ENCODE data around the gene GAB3.
"Not testable (repeated sequence)": the region's sequence is repeated elsewhere in the genome, so short reads cannot be mapped to it uniquely, and the experiment has no call there.

The GAB3 gene

GRCh38 chrX:154652311-154653047 is 98.4 kb downstream of the GAB3 start:
- H3K4me1 Mint-ChIP-seq (ENCODE audit: low read depth) = no peaks in the 10 kb centered on the region
- H3K4me3 Mint-ChIP-seq = no peak overlapping the region
- no peak for DNase-seq (ENCODE audit: low spot score)
- H3K9me3 Mint-ChIP-seq = no peaks in the 10 kb centered on the region
- H3K27me3 Mint-ChIP-seq (ENCODE audit: low read depth) = no peaks in the 10 kb centered on the region
- no peaks in the 10 kb centered on the region for H3K36me3 Mint-ChIP-seq (ENCODE audit: low read depth)
- H3K27ac Mint-ChIP-seq = no peak overlapping the region

DNA sequence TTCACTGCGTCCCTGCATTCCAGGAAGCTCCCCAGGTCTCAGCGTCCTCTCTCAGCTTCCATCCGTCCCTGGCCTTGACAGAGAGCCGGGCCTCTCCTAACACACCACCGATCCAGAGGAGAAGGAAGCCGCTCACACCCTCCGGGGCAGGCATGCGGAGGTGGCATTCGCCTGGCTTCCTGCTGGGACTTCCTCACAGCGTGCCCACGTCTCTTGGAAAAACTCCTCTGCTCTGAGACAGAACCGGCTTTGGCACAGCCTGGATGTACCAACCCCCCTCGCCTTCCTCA is 100.7 kb downstream of the GAB3 start:
- Mint-ChIP-seq H3K27ac (no peak overlapping the region), H3K4me1 (ENCODE audit: low read depth) (no peaks in the 10 kb centered on the region), H3K36me3 (ENCODE audit: low read depth) (no peaks in the 10 kb centered on the region), H3K9me3 (no peaks in the 10 kb centered on the region), H3K27me3 (ENCODE audit: low read depth) (no peaks in the 10 kb centered on the region), H3K4me3 (no peak overlapping the region)
- no peak for DNase-seq (ENCODE audit: low spot score)

GRCh38 chrX:154649503-154650220 is 101.2 kb downstream of the GAB3 start:
- Mint-ChIP-seq H3K9me3 (no peaks in the 10 kb centered on the region), H3K27ac (no peak overlapping the region), H3K27me3 (ENCODE audit: low read depth) (no peaks in the 10 kb centered on the region), H3K4me3 (no peak overlapping the region), H3K4me1 (ENCODE audit: low read depth) (no peaks in the 10 kb centered on the region), H3K36me3 (ENCODE audit: low read depth) (no peaks in the 10 kb centered on the region)
- DNase-seq (ENCODE audit: low spot score) = no peak

GRCh38 chrX:154648931-154649330 is 101.9 kb downstream of the GAB3 start:
- no peaks in the 10 kb centered on the region for H3K9me3 Mint-ChIP-seq
- H3K27me3 Mint-ChIP-seq (ENCODE audit: low read depth) = no peaks in the 10 kb centered on the region
- DNase-seq (ENCODE audit: low spot score) = no peak
- H3K4me1 Mint-ChIP-seq (ENCODE audit: low read depth) = no peaks in the 10 kb centered on the region
- no peak overlapping the region for H3K27ac Mint-ChIP-seq
- H3K36me3 Mint-ChIP-seq (ENCODE audit: low read depth) = no peaks in the 10 kb centered on the region
- no peak overlapping the region for H3K4me3 Mint-ChIP-seq

DNA sequence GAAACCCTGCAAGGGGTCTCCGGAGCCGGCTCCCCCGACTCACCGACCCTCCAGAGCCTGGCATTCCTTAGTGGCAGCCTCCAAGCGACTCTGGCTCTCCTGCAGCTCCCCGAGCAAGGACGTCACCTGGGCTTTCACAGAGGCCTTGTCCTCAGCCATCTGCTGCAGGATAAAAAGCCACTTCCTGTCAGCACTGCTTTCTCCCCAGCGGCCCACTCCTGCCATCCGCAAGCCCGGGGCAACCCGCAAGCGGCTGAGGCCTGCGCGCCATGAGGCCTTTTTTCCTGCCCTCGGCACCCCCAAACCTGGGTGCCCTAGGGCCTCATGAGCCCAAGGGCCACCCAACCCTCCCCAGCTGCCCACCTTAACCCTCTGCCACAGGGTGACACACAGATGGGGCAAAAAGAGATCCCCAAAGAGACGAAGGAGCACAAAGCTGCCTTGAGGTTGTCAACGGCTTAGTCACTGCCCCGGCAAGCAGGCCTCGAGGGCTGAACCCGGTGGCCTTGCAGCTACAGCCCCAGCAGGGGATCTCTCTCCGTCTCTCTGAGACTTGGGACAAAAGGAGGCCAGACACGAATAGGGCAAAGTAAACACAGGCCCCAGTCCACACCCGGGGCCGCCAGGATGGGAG is 105.0 kb downstream of the GAB3 start:
- H3K9me3 Mint-ChIP-seq; H3K36me3 Mint-ChIP-seq (ENCODE audit: low read depth); H3K27me3 Mint-ChIP-seq (ENCODE audit: low read depth); H3K27ac Mint-ChIP-seq; H3K4me3 Mint-ChIP-seq; DNase-seq (ENCODE audit: low spot score); H3K4me1 Mint-ChIP-seq (ENCODE audit: low read depth): not testable (repeated sequence)

DNA sequence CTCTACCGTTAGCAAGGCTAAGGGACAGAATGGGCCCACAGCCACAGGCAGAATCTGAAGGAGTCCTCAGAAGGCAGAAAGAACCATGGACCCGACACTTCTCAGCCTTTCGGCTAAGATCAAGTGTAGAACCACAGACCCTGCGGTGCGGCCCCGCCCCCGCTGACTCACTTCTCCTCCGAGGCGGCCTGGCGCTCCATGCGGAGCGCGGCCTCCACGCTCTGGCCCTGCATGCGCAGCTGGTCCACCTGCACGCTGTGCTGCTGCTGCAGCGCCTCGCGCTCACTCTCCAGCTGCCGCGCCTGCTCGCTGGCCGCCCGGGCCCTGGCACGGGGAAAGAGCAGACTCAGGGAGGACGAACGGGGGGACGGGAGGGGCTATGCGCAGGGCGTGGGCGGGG is 107.2 kb downstream of the GAB3 start:
- not testable (repeated sequence) for H3K4me3 Mint-ChIP-seq; H3K9me3 Mint-ChIP-seq; DNase-seq (ENCODE audit: low spot score); H3K27ac Mint-ChIP-seq; H3K4me1 Mint-ChIP-seq (ENCODE audit: low read depth); H3K36me3 Mint-ChIP-seq (ENCODE audit: low read depth); H3K27me3 Mint-ChIP-seq (ENCODE audit: low read depth)

DNA sequence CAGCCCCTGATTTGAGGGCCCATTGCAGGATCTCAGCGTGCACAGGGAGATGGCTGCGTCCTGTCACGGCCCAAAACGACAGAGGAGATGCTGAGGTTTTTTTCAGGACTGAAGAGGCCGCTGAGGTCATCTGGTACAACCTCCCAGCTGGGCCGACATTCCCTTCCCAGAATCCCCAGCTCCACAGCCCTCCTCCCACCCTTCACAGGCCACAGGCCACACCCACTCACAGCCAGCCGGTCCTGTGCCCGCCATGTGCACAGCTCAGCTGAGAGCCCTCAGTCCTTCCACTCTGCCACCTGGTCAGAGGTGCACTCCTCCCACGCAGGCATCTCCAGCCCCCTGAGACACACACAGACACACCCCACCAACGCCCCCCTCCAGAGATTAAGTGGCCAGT is 109.1 kb downstream of the GAB3 start:
- not testable (repeated sequence) for H3K4me1 Mint-ChIP-seq (ENCODE audit: low read depth); H3K4me3 Mint-ChIP-seq; H3K27ac Mint-ChIP-seq; H3K36me3 Mint-ChIP-seq (ENCODE audit: low read depth); DNase-seq (ENCODE audit: low spot score); H3K9me3 Mint-ChIP-seq; H3K27me3 Mint-ChIP-seq (ENCODE audit: low read depth)

DNA sequence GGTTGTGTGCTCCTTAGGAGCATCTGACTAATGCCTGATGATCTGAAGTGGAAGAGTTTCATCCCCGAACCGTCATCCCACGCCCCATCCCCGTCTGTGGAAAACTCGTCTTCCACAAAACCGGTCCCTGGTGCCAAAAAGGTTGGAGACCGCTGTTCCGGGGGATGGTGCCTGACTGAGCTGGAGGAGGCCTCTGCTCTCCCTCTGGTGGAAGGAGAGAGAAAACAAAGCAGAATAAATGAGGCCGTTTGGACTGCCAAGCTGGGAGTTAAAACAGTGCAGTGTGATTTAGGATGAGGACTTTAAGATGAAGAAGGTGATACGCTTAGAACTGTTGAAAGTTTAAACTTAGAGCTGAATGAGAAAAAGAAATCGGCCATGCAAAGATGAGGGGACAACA is 117.2 kb downstream of the GAB3 start:
- not testable (repeated sequence) for H3K4me3 Mint-ChIP-seq; H3K9me3 Mint-ChIP-seq; H3K4me1 Mint-ChIP-seq (ENCODE audit: low read depth); DNase-seq (ENCODE audit: low spot score); H3K27me3 Mint-ChIP-seq (ENCODE audit: low read depth); H3K27ac Mint-ChIP-seq; H3K36me3 Mint-ChIP-seq (ENCODE audit: low read depth)

- not testable (repeated sequence) for H3K27me3 Mint-ChIP-seq (ENCODE audit: low read depth); H3K9me3 Mint-ChIP-seq; H3K4me3 Mint-ChIP-seq; H3K36me3 Mint-ChIP-seq (ENCODE audit: low read depth); DNase-seq (ENCODE audit: low spot score); H3K4me1 Mint-ChIP-seq (ENCODE audit: low read depth); H3K27ac Mint-ChIP-seq
Observed at GRCh38 chrX:154630949-154631348, 119.9 kb downstream of the GAB3 start.

DNA sequence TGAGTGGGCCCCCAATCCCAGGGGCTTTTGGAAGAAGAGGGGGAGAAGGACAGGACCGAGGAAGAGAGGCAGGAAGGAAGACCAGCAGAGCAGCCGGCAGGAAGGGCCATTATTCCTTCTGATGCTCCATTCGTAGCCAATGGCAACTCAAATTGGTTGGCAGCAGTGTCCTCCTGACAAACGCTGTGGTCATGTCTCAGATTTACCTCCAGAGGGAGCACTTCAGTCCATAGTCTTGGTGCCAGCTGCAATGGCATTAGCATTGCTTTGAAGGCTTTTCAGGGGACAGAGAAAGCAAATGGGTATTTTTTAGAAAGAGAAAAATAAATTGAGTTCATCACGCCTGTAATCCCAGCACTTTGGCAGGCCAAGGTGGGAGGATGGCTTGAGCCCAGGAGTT is 121.9 kb downstream of the GAB3 start:
- not testable (repeated sequence) for H3K27me3 Mint-ChIP-seq (ENCODE audit: low read depth); H3K9me3 Mint-ChIP-seq; H3K4me3 Mint-ChIP-seq; DNase-seq (ENCODE audit: low spot score); H3K27ac Mint-ChIP-seq; H3K4me1 Mint-ChIP-seq (ENCODE audit: low read depth); H3K36me3 Mint-ChIP-seq (ENCODE audit: low read depth)
